Subcutaneous adipose tissue (tissue), 4 donors: ENCODE results near the gene NR6A1. TPM values are rescaled to one million over a fixed set of nuclear protein-coding genes. Genes with fewer than 3 reads are reported as not detected.

ENCODE experiments used
- CTCF ChIP-seq: fragments of 450-650 bp; IDR thresholded peaks from one replicate; pipeline ENCODE4 v1.5.1; 2016; ENCODE audit warnings: low read depth, mild to moderate bottlenecking, control low read depth, antibody characterized with exemption, moderate library complexity
- total RNA-seq, 4 donors: library from RNA; depleted of rRNA; stranded (reverse); fragments of >200 nt; gene quantifications; one replicate each; pipeline ENCODE4 v1.1.0, GENCODE V29; 2016

Gene NR6A1
- total RNA-seq, 4 donors from 2014 or later: 0.65 to 4.4 (median 1.6) TPM

GRCh38 chr9:124694414-124695279 lies 76.5 kb downstream of the NR6A1 start:
- no peak for TF ChIP-seq CTCF

DNA sequence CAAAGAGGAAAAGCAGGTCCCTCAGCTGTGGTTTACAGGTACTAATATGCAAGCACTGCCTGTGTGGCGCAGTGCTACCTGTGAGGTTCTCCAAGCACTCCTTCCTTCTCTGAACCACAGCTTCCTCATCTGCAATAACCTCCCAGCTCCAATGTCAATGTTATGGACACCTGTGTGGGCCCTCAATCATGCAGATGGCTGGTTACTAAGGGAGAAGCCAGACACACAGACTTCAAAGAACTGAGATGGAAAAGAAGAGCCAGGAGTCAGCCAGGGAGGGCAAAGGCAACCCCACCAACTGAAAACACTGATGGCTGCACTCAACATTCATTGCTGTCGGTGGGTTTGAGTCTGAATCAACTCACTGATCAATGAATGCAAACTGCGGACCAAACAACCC lies 77.7 kb downstream of the NR6A1 start:
- TF ChIP-seq CTCF: no peak

- TF ChIP-seq CTCF: no peak
These were observed 82.7 kb downstream of the NR6A1 start for GRCh38 chr9:124688238-124688904.

- TF ChIP-seq CTCF: no peak
These were observed 84.2 kb downstream of the NR6A1 start for GRCh38 chr9:124686918-124687317.

DNA sequence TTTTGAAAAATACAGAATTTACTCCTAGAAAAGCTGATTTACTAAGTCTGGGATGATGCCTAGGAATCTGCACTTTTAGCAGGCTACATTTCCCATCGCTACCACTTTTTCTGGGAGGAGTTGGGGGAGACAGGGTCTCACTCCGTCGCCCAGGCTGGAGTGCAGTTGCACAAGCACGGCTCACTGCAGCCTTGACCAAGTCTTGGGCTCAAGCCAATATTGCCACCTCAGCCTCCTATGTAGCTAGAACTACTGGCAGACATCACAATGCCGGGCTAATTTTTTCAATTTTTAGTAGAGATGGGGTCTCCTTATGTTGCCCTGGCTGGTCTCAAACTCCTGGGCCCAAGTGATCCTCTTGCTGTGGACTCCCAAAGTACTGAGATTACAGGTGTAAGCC lies 85.9 kb downstream of the NR6A1 start:
- no peak for TF ChIP-seq CTCF

DNA sequence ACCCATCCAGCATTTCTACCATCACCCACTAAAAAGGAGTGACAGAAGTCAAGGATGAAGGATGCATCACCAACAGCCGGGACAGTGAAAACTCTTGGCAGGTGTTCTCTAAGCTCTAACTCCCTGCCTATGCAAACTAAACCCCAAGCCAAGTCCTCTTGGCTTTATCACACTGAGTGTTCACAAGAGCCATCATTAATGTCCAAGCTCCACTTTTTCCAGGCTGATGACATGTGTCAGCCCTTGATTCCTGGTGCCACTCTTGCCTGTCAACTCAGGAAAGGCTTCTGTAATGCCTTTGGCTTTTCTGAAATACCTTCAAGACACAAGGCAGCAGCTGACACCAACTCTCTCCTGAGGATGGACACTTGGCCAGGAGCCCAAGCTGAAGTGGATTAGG lies 86.9 kb downstream of the NR6A1 start:
- no peak for TF ChIP-seq CTCF

DNA sequence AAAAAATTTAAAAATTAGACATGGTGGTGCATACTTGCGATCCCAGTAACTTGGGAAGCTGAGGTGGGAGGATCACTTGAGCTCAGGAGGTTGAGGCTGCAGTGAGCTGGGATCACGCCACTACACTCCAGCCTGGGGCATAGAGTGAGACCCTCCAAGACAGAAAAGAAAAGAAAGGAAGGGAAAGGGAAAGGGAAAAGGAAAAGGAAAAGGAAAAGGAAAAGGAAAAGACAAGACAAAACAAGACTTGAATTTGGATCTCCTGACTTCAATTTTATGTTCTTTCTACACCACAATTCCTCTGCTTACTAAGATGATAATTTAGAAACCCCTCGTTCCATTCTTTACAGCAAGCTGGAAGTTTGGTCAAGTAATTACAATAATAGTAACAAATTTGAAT lies 88.1 kb downstream of the NR6A1 start:
- TF ChIP-seq CTCF: no peak
